Panc1 (cell line): ENCODE data around the gene GSG1L. TPM values are rescaled to one million over a fixed set of nuclear protein-coding genes. Genes with fewer than 3 reads are reported as not detected.

Source experiments
- ATAC-seq: fragments of 200-7000 bp; cut with Tn5 transposase; 2 replicates; pipeline ENCODE4 v1.9.1; 2020; ENCODE audit warnings: mild to moderate bottlenecking, moderate library complexity
- BruUV-seq: library from RNA; stranded (reverse); fragments of 400-500 nt; replicated peaks from 2 replicates; lab custom pipeline; 2021; lab: Mats Ljungman, UMichigan
- CTCF ChIA-PET: fragments of 300-600 bp; sonication (Branson Sonifier 250); formaldehyde crosslinking; loops from one replicate; lab custom pipeline; 2022; ENCODE audit warnings: antibody characterized with exemption; lab: Charles Lee
- POLR2A ChIA-PET: fragments of 300-600 bp; sonication (Branson Sonifier 250); formaldehyde crosslinking; loops from one replicate; lab custom pipeline; 2022; ENCODE audit warnings: antibody characterized with exemption; lab: Charles Lee
- DNase-seq: peaks from one replicate; pipeline ENCODE4 v3.0.0-alpha.2; 2010; ENCODE audit warnings: low read depth, low spot score
- H3K27ac ChIP-seq: 2 replicates; pipeline ENCODE4 v1.5.1; 2011; ENCODE audit warnings: mild to moderate bottlenecking, low read length, inconsistent platforms
- H3K27me3 ChIP-seq: fragments of 200-500 bp; sonication (Bioruptor generic); 2 replicates; pipeline ENCODE4 v1.6.0; 2014; ENCODE audit warnings: low read length, inconsistent platforms; ENCODE audit not compliant: control insufficient read depth, insufficient read depth
- H3K36me3 ChIP-seq: fragments of 200-500 bp; sonication (Bioruptor generic); 2 replicates; pipeline ENCODE4 v1.5.1; 2014; ENCODE audit warnings: inconsistent platforms, mild to moderate bottlenecking, low read length, moderate library complexity; ENCODE audit not compliant: control insufficient read depth, insufficient read depth
- H3K4me1 ChIP-seq: 2 replicates; pipeline ENCODE4 v1.5.1; 2011; ENCODE audit warnings: inconsistent platforms, mild to moderate bottlenecking, low read length, moderate library complexity; ENCODE audit not compliant: control insufficient read depth, insufficient read depth
- H3K4me3 ChIP-seq, 2 experiments: 2 replicates each; pipeline ENCODE4 v1.5.1; 2011 to 2012; ENCODE audit warnings: low read depth in 2 of 2, low read length in 2 of 2, mild to moderate bottlenecking in 2 of 2, inconsistent platforms in 1 of 2, moderate library complexity in 1 of 2
- H3K9me3 ChIP-seq: fragments of 200-500 bp; sonication (Bioruptor generic); 2 replicates; pipeline ENCODE4 v1.5.1; 2014; ENCODE audit warnings: low read depth, mild to moderate bottlenecking, inconsistent platforms, low read length, moderate library complexity; ENCODE audit not compliant: control insufficient read depth, insufficient read depth
- CTCF ChIP-seq: fragments of 450-650 bp; IDR thresholded peaks from 2 replicates; pipeline ENCODE4 v1.5.1; 2017; ENCODE audit warnings: mild to moderate bottlenecking
- POLR2AphosphoS5 ChIP-seq: IDR thresholded peaks from 2 replicates; pipeline ENCODE4 v1.6.1; 2012; ENCODE audit warnings: mild to moderate bottlenecking, low read depth, low read length, moderate library complexity
- REST ChIP-seq, 2 experiments: IDR thresholded peaks; 2 replicates each; pipeline ENCODE4 v1.6.1; 2011 to 2012; ENCODE audit warnings: low read depth in 2 of 2, control low read depth in 1 of 2, low read length in 1 of 2, mild to moderate bottlenecking in 1 of 2, moderate library complexity in 1 of 2; ENCODE audit not compliant: insufficient read depth in 1 of 2
- SIN3A ChIP-seq: IDR thresholded peaks from 2 replicates; pipeline ENCODE4 v1.6.1; 2012; ENCODE audit warnings: low read depth, mild to moderate bottlenecking, low read length, moderate library complexity, borderline replicate concordance; ENCODE audit not compliant: insufficient read depth
- TCF7L2 ChIP-seq: IDR thresholded peaks from 2 replicates; pipeline ENCODE4 v1.6.1; 2011; ENCODE audit warnings: mild to moderate bottlenecking, low read depth, low read length, inconsistent platforms
- in situ Hi-C: cut with HindIII; loops from 2 replicates; pipeline ENCODE4 v1.10.0; 2016; ENCODE audit warnings: low sequenced_read_pairs, low pct_unique_long_range_greater_than_20kb
- intact Hi-C: fragments of 100-400 bp; cut with micrococcal nuclease; formaldehyde crosslinking; loops from one replicate; pipeline ENCODE4 v1.10.0; 2022; ENCODE audit not compliant: unreplicated experiment
- total RNA-seq: library from RNA; stranded (reverse); gene quantifications from one replicate; pipeline ENCODE4 v1.2.1, GENCODE V29; 2021; ENCODE audit not compliant: unreplicated experiment

The GSG1L gene
- total RNA-seq, 1 experiment from 2014 or later = 0.08 TPM

GRCh38 chr16:27749946-27750345 lies 313.6 kb downstream of the GSG1L start:
- ChIA-PET CTCF (no interaction called here), POLR2A (no interaction called here)
- DNase-seq (no peak), ATAC-seq (no peak)
- intact Hi-C loops = no loop called here
- Histone ChIP-seq H3K4me1 (no peaks in the 10 kb centered on the region), H3K9me3 (no peaks in the 10 kb centered on the region), H3K27me3 (no peaks in the 10 kb centered on the region), H3K4me3 (no peak overlapping the region), H3K36me3 (no peaks in the 10 kb centered on the region), H3K27ac (no peak overlapping the region)
- in situ Hi-C loops = no loop called here
- BruUV-seq = no TSS peak
- TF ChIP-seq TCF7L2 = no peak
- TF ChIP-seq CTCF = no peak
- no peak for TF ChIP-seq POLR2AphosphoS5
- no peak for TF ChIP-seq REST (IDR thresholded peaks at IDR 0.05; ENCODE audit: insufficient read depth in 1 of 2, low read depth in 2 of 2, low read length in 1 of 2)
- TF ChIP-seq SIN3A = no peak

GRCh38 chr16:27749547-27749875 lies 314.0 kb downstream of the GSG1L start:
- Histone ChIP-seq H3K9me3 (no peaks in the 10 kb centered on the region), H3K27ac (no peak overlapping the region), H3K36me3 (no peaks in the 10 kb centered on the region), H3K4me1 (no peaks in the 10 kb centered on the region), H3K4me3 (no peak overlapping the region), H3K27me3 (no peaks in the 10 kb centered on the region)
- ChIA-PET POLR2A (no interaction called here), CTCF (no interaction called here)
- in situ Hi-C loops = no loop called here
- DNase-seq = no peak
- BruUV-seq = no TSS peak
- no peak for ATAC-seq
- intact Hi-C loops = no loop called here
- TF ChIP-seq CTCF (no peak), POLR2AphosphoS5 (no peak), TCF7L2 (no peak), SIN3A (no peak), REST (IDR thresholded peaks at IDR 0.05; ENCODE audit: insufficient read depth in 1 of 2, low read depth in 2 of 2, low read length in 1 of 2) (no peak)
